Measurements from ENCODE around the gene RFC3. TPM values are rescaled to one million over a fixed set of nuclear protein-coding genes. Genes with fewer than 3 reads are reported as not detected.

The RFC3 gene
- total RNA-seq, 4 donors from 2014 or later = 4.4 to 18.0 (median 13.0) TPM

DNA sequence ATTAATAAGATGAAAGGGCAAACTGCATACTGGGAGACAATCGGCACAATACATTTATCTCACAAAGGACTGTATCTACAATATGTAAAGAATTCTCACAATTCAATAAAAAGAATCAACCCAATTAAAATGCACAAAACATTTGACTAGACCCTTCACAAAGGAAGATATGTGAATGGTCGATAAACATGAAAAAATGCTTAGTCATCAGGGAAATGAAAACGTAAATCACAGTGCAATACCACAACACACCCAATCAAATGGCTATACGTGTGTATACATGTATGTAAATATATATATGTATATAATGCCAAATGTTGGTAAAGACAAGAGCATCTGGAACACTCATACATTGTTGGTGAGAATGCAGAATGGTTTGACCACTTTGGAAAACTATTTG lies 21.9 kb upstream of the RFC3 start:
- Histone ChIP-seq H3K4me1 (peaks cover 4 to 41% (median 6%) of the 10 kb centered on the region in 3 donors), H3K27me3 (no peaks in the 10 kb centered on the region), H3K4me3 (no peak overlapping the region), H3K36me3 (no peaks in the 10 kb centered on the region), H3K27ac (no peak overlapping the region), H3K9me3 (no peaks in the 10 kb centered on the region)
- DNase-seq = no peak
- intact Hi-C loops (cut with DNase I) = no loop called here
- no peak for TF ChIP-seq POLR2A (IDR thresholded peaks at IDR 0.05)
- TF ChIP-seq, protein P1, sequence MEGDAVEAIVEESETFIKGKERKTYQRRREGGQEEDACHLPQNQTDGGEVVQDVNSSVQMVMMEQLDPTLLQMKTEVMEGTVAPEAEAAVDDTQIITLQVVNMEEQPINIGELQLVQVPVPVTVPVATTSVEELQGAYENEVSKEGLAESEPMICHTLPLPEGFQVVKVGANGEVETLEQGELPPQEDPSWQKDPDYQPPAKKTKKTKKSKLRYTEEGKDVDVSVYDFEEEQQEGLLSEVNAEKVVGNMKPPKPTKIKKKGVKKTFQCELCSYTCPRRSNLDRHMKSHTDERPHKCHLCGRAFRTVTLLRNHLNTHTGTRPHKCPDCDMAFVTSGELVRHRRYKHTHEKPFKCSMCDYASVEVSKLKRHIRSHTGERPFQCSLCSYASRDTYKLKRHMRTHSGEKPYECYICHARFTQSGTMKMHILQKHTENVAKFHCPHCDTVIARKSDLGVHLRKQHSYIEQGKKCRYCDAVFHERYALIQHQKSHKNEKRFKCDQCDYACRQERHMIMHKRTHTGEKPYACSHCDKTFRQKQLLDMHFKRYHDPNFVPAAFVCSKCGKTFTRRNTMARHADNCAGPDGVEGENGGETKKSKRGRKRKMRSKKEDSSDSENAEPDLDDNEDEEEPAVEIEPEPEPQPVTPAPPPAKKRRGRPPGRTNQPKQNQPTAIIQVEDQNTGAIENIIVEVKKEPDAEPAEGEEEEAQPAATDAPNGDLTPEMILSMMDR (IDR thresholded peaks at IDR 0.05) = no peak
- WGBS, 2 donors = 43 to 61% methylated on average over 4 of the region's 4 CpGs

DNA sequence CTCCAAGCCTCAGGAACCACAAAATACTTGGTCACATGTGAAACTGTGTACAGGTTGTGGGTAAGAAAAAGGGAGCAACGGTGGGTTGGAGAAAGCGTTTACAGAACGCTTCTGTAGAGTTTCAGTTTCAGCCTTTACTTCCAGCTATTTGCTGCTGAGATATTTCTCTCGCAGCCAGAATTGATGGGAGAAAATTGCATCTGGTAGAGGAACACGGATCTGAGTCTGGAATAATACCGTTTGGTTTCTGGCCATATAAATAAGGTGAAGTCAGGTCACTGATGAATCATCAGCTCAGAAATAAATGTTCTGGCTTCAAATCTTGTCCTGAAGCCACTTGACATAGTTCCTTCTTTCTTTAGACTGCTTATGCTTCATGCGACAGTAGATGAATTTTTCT lies 20.3 kb upstream of the RFC3 start:
- Histone ChIP-seq H3K9me3 (no peaks in the 10 kb centered on the region), H3K36me3 (no peaks in the 10 kb centered on the region), H3K4me3 (peak overlapping the region in 3 of 4 donors; percentile 13 to 45 (median 16)), H3K4me1 (peaks cover 4 to 41% (median 6%) of the 10 kb centered on the region in 3 donors), H3K27me3 (no peaks in the 10 kb centered on the region), H3K27ac (peak overlapping the region in 3 of 4 donors; percentile 49 to 83 (median 73))
- DNase-seq = no peak
- WGBS, 2 donors = 6 to 14% methylated on average over 7 of the region's 7 CpGs
- TF ChIP-seq, protein P1 (IDR thresholded peaks at IDR 0.05) = no peak
- no peak for TF ChIP-seq POLR2A (IDR thresholded peaks at IDR 0.05)
- intact Hi-C loops (cut with DNase I) = no loop called here

DNA sequence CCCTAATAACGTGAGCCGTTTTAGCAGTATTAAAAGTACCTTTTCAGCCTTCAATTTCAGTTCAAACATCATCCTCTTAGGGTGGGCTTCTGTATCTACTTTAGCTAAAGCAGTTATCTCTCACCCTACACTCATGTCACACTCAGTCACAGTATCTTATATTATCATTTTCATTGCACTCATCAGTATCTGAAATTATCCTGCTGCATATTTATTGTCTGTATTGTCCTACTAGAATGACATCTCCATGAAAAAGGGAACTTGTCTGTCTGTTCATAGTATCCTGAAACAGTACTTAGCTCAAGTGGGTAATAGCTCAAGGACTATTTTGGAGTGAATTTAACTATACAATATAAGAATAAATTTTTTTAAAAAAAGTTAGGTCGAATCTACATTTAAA lies 19.9 kb upstream of the RFC3 start:
- H3K27ac ChIP-seq = peak overlapping the region in 3 of 4 donors; percentile 49 to 83 (median 73)
- 34 to 49% methylated on average over 3 of the region's 3 CpGs for WGBS, 2 donors
- H3K9me3 ChIP-seq = no peaks in the 10 kb centered on the region
- intact Hi-C loops (cut with DNase I) = no loop called here
- no peak for DNase-seq
- peaks cover 4 to 41% (median 6%) of the 10 kb centered on the region in 3 donors for H3K4me1 ChIP-seq
- no peaks in the 10 kb centered on the region for H3K36me3 ChIP-seq
- TF ChIP-seq, protein P1 (IDR thresholded peaks at IDR 0.05) = no peak
- TF ChIP-seq POLR2A (IDR thresholded peaks at IDR 0.05) = no peak
- H3K4me3 ChIP-seq = peak overlapping the region in 1 of 4 donors; percentile 45
- no peaks in the 10 kb centered on the region for H3K27me3 ChIP-seq

DNA sequence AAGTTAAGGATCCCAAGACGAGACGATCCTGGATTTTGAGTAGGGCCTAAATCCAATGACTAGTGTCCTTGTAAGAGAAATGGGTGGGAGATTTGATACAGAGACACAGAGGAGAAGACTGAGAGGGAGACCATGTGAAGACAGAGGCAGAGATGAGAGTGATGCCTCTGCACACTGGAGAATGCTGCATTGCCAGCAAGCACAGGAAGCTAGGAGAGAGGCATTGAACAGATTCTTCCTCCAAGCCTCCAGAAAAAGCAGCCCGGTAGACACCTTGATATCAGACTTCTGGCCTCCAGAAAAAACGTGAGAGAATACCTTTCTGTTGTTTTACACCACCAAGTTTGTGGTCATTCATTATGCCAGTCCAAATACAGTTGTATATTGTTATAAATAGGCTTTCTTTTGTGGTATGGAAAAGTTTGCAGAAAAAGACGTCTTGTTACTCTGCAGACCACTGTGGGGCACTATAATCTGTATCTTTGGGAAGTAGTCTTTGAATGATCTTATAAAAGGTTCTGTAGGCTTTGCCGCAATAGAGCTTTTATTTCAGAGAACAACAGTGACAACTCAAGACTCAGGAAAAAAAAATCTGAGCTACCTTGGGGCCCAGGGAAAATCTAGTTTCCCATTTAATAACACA lies 17.9 kb upstream of the RFC3 start:
- no peaks in the 10 kb centered on the region for H3K27me3 ChIP-seq
- no peak for TF ChIP-seq POLR2A (IDR thresholded peaks at IDR 0.05)
- TF ChIP-seq, protein P1 (IDR thresholded peaks at IDR 0.05) = peak in 2 of 6 experiments; percentile 24 to 34
- intact Hi-C loops (cut with DNase I) = no loop called here
- DNase-seq = no peak
- H3K27ac ChIP-seq = no peak overlapping the region
- peaks cover 4 to 41% (median 6%) of the 10 kb centered on the region in 3 donors for H3K4me1 ChIP-seq
- peak overlapping the region in 1 of 4 donors; percentile 22 for H3K4me3 ChIP-seq
- H3K36me3 ChIP-seq = no peaks in the 10 kb centered on the region
- no peaks in the 10 kb centered on the region for H3K9me3 ChIP-seq
- 33 to 42% methylated on average over 6 of the region's 6 CpGs for WGBS, 2 donors

DNA sequence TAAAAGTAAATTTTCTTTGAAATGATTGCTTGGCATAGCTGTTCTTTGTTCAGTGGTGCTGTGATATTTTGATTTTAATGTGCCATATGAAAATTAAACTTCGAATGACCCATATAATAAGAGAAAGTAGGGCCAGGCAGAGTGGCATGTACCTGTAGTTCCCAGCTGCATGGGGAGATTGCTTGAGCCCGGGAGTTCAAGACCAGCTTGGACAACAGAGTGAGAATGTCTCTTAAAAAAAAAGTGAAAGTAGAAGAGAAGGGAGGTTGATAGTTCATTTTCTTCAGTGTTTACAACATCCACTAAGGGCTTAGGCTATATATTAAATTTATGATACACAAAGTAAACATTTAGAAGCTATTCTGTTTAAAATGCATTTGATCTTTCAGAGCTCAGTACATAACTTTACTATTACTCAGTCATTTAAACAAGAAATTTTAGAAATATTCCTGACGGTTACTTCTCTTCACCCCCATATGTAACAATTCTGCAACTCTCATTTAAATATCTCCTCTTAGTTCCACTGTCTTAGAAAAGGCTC lies 17.2 kb upstream of the RFC3 start:
- DNase-seq = no peak
- Histone ChIP-seq H3K27ac (no peak overlapping the region), H3K4me1 (peaks cover 4 to 36% (median 6%) of the 10 kb centered on the region in 3 donors), H3K4me3 (peak overlapping the region in 1 of 4 donors; percentile 22), H3K36me3 (no peaks in the 10 kb centered on the region), H3K27me3 (no peaks in the 10 kb centered on the region), H3K9me3 (no peaks in the 10 kb centered on the region)
- intact Hi-C loops (cut with DNase I) = no loop called here
- 31 to 35% methylated on average over 3 of the region's 3 CpGs for WGBS, 2 donors
- TF ChIP-seq POLR2A (IDR thresholded peaks at IDR 0.05) = no peak
- TF ChIP-seq, protein P1 (IDR thresholded peaks at IDR 0.05) = no peak
